ENCODE results near the gene CRTC2.

Gene CRTC2

DNA sequence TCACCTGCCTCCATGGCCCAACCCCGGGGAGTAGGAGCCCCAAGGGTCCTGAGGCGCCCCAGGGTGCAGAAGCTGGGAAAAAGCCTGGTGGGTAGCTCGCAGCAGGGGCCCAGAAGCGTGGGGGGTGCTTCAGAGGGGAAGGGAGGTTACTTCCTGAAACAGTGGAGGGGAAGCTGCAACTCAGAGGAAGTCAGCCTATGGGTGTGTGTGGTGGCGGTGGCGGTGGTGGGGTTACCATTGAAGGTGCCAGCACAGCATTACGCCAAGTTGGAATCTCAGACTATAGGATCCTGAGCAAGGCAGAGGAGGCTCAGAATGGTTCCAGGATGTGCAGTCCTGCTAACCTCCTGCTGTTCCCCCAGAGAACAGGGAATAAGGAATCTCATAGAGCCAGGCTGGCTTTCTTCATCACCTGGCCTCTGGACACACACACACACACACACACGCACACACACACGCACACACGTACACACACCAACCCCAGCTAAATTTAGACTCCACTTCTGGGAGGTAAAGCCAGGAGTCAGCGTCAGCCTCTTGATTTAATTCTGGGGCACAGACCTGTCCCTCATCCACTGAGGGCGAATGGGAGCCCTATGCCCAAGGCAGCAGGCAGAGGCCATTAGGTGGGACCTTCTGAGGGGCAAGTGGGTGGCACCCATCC lies 13.1 kb downstream of the CRTC2 start:
- DNase-seq: no peak

DNA sequence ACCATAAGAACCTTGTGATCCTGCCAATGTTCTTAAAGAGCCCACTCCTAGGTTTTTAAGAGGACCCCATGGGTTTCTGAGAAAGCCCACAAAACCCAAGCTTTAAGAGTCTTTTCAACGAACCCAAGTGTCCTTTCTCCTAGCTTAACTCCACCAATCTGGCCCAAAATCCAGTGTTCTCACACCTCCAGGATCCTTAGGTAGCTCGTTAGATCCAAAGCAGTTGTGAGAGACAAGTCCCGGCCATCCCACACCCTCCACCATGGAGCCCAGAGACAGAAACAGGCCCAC lies 13.6 kb downstream of the CRTC2 start:
- DNase-seq: no peak

DNA sequence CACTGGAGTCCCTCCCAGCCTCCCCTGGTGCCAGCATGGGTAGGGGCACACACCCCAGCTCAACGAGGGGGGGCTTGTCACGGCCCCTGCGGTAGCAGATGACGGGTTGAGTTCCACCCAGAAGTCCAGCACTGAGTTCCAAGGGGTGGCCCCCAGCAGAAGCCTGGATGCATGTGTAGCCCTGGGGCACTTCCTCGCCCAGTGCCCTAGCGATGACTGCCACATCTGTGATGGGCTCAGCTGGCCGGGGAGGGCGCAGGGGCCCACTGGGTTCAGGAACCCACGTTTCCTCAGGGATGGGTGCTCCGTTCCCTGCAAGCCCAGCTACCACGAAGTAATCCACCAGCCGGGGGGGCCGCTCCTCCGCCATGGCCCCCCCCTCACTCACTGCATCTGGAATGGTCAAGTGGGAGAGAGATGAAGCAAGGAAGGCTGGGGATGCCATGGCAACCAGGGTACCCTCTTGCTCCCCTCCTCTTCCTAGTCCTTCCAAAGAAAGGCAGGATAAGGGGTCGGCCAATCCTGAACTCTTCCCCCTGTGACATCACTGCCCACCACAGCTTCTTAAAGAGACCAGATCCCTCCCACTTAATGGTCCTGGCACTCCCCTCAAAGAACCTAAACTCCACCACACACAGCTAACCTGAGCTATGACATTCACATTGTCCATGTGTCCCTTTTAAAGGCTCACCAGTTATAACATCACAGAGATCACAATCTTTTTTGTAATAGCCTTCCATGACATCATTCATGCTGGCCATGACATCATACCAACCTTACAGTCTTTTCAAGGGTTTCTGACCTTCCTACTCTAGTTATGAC lies 14.2 kb downstream of the CRTC2 start:
- no peak for DNase-seq

DNA sequence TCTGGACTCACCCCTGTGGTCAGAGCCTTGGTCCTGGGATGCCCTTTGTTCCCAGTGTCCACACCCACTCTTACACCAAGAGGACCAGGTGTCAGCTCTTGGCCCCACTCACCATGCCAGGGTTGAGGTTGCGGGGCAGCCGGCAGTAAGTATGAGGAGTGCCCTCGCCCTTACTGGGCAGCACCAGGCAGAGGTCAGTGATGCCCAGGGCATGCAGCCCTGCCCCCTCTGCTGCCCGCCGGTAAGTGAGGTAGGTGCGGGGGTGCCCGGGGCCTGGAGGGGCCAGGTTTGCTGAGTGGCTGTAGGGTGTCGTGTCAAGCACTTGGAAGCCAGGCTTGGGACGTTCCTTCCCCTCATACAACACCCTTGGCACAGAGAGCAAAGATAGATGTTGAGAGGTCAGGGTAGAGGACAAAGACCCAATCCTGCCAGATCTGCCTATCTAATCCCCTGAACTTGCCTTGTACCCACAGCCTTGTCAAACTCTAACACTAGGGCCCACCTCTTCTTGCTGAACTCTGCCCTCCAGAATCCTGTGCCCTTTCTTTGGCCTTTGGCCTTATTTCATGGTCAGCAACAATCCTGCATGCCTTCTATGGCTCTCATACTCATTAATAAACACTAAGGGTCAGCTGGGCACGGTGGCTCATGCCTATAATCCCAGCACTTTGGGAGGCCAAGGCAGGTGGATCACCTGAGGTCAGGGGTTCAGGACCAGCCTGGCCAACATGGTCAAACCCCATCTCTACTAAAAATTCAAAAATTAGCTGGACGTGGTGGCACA lies 15.5 kb downstream of the CRTC2 start:
- no peak for DNase-seq

DNA sequence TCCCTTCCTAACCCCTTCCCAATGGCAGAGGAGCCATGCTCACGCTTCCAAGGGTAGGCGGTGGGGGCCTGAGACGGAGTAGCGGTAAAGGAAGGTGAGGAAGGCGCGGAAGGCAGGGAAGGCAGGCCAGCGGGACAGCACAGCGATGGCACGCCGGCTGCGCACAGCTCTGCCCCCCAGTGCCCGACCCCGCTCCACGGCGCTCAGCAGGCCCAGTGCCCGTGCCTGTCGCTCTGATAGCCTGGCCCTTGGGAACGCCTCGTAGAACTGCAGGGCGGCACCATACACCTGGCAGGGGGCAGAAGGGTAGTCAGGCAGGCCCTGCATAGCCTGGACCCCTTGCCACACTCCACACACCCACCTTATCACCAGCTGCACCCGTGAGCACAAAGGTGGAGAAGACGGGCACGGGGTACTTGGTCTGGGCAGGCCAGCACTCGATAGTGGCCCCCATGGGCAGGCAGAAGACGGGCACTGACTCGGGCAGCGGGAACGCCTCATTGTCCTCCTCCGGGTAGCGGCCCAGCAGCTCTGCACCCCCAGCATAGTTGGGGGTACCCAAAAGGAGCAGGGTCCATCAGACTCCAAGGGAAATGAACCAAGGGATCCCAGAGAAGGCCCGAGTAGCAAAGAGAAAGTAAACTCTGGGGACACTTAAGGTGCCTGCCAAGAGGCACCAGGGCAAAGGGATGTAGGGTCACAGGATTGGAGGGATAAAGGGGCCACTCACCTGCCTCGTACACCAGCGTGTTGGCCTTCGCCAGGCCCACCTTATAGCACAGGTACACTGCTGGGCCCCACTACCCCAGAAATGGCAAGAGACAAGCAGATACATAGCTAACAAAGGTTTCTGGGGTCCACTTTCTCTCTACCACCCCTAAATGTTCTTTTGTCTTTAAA lies 16.3 kb downstream of the CRTC2 start:
- no peak for DNase-seq

DNA sequence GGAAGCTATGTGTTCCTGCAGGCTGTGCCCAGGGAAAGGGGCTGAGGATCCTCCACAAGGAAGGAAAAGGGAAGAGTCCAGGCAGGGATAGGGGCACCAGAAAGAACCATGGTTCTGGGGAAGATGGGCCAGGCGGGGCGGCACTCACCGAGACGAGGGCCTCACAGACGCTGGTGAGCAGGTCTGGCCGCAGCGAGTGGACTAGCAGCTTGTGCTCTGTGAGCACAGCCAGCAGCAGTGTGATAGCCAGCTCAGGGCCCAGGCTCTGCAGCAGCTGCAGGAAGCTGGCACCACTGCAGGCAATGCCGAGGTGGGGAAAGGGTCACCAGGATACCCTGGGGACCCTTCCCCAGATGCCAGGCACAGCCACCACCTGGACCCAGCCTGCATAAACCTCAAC lies 17.7 kb downstream of the CRTC2 start:
- no peak for DNase-seq

DNA sequence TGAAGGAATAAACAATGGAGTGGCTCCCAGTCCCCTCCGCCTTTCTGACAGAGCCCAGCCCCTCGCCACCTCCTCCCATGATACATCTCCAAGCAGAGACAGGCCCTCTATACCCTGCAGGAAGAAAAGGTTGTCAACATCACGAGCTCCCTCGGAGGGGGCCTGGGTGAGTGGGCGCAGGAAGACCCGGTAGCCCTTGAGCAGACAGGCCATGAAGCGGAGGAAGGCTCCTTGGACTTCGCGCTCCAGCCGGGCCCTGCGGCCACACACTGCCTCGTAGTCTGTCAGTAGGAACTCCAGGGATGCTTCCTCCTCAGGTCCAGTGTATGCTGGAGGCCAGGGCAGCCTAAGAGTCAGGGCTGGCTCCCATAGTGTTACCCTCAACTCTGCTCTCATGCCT lies 18.9 kb downstream of the CRTC2 start:
- no peak for DNase-seq

DNA sequence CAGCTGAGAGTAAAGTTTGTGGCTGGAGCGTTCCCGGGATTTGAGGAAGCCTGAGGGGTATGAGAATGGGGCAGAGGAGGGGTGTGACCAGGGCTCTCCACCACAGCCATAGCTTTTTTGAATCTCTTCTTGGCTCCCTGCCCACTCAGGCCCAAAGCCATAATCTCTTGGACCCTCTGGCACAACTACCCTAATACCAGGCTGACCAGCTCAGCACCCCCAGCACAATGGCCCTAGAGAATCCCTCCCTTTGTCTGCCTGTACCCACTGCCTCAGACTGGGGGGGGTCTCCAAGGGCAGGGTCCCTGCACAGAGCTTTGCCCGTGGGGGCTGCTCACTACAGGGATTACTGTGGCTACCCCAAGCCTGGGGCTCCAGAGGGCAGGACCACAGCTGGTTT lies 19.4 kb downstream of the CRTC2 start:
- DNase-seq: no peak

DNA sequence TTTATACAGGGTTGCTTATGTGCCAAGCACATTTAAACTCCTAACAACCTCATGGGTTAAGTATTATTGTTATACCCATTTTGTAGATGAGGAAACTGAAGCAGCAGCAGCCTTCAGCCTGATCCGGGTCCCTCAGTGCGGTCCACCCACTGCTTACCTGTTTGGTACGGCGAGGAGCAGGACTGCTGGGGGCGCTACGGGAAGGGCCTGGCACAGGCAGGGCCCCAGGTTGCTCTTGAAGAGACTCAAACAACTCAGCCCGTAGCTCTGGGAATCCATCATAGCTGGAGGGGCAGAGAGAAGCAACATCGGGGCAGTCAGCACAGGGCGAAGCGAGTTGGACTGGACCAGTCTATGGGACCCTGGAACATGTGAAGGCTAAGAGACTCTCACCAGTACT lies 21.1 kb downstream of the CRTC2 start:
- DNase-seq: no peak

DNA sequence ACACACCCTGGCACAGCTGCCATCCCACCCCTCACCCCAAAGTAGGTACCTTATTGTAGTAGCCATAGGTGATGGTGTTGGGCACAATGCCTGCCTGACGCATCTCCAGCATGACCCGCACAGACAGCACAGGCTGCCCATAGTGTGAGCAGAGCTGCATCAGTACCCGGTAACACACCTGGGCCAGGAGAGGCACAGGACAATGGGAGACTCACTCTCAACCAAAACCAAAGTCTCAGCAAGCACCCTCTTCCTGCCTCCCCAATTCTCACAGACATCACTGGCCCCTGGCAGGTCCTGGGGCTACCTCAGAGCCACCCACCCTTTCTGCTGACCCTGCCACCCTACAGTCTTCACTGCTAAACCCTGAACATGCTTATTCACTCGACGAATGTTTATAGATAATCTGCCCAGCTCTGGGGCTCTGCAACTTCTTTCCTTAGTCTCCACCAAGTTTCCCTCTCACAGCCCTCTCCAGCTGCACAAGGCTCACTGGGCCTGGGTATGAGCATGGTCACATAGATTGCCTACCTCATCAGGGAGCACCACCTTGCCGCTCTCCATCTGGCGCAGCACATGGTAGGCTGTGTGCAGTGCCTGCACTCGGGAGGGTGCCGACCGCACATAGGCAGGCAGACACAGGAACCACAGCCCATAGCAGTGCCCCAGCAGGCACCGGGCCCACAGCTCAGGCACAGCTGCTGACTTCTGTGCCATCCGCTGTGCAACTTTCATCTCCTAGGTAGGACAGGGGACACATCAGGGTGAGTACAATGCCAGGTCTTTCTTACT lies 22.2 kb downstream of the CRTC2 start:
- no peak for DNase-seq

DNA sequence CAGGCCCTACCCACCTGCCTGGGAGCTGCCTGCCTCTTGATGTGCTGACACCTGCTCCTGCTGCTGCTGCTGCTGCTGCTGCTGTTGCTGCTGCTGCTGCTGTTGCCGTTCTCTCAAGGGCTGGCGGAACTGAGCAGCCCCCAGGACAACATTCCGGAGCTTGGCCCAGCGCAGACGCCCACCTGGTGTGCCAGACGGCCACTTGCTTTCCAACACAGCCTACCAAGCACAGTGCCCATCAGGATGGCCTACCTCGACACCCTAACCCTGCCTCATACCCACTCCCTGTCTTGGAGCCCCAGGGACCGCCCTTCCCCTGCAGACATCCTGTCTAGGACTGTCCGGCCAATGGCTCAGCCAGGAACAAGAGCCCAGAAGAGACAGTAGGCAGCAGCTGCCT lies 23.7 kb downstream of the CRTC2 start:
- no peak for DNase-seq

DNA sequence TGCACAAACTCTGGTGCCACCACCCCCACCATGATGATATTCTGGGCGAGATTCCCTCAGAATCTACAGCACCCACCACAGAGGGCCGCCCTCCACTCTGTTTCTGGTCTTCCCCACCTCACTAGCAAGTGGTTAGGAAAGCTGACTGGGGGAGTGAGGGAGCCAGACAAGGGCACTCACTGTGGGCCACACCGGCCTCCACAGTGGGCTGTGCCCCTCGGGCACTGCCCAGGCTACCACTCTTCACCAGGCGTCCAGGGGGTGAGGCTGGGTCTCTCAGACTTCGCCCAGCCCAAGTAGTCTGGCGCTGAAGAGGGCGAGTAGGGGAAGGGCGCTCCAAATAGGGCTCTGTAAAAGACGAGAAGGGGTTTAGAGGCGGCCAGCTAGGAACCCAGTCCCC lies 24.5 kb downstream of the CRTC2 start:
- DNase-seq: no peak

DNA sequence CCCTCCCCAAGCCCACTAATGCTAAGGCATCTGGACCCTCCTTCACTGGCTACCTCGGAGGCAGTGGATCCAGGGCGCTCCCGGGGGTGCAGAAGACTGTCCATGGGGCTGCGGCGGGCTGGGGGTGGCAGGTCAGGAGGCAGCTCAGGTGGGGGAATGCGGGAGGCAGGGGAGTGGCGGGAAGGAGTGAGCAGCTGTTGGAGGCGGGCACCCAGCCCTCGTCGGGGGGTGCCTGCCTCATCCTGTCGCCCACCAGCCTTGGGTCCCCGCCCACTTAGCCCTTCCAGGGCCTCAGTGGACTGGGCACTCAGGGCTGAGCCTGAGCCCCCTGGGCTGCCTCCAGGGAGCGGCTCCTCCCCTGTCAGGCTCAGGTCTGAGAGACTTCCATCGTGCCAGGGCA lies 25.0 kb downstream of the CRTC2 start:
- no peak for DNase-seq

DNA sequence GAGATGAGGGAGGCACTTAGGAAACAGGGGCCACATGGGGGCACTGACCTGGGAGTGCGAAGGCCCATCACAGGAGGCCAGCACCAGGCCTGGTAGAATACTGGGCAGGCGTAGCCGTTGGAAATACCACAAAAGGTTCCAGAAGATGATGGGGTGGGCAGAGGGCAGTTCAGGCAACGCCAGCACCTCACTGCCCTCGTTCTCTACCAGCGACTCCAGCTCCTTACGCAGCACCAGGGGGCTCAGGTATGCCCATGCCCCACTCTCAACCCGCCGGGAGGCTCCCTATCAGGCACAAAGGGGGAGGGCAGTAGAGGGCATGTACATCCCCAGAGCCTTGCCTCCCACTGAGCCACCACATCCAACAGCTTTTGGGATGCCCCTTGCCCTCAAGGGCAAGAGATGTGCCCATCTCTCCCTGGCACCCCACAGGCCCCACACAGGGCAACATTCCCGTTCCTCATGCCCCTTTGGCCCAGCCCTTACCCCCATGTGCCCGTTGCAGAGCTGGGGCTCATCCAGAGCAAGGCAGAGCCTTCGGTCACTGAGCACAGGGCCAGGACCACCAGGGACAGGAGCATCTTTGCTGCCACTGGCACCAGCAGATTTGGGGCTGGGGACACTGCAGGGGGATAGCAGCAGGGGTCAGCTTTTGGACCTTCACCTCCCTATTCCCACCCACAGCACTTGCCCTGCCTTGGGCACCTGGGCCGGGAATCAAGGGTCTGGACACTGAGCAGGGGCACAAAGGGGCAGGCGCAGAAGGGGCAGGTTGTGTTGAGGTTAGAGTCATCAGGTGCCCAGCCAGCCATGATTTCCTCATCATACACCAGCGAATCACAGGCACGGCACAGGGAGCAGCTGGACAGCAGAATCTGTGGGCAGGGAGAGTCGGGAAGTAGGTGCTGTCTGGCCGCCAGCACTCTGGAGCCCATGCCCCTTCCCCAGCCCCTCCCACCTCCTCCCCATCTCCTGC lies 26.0 kb downstream of the CRTC2 start:
- no peak for DNase-seq

DNA sequence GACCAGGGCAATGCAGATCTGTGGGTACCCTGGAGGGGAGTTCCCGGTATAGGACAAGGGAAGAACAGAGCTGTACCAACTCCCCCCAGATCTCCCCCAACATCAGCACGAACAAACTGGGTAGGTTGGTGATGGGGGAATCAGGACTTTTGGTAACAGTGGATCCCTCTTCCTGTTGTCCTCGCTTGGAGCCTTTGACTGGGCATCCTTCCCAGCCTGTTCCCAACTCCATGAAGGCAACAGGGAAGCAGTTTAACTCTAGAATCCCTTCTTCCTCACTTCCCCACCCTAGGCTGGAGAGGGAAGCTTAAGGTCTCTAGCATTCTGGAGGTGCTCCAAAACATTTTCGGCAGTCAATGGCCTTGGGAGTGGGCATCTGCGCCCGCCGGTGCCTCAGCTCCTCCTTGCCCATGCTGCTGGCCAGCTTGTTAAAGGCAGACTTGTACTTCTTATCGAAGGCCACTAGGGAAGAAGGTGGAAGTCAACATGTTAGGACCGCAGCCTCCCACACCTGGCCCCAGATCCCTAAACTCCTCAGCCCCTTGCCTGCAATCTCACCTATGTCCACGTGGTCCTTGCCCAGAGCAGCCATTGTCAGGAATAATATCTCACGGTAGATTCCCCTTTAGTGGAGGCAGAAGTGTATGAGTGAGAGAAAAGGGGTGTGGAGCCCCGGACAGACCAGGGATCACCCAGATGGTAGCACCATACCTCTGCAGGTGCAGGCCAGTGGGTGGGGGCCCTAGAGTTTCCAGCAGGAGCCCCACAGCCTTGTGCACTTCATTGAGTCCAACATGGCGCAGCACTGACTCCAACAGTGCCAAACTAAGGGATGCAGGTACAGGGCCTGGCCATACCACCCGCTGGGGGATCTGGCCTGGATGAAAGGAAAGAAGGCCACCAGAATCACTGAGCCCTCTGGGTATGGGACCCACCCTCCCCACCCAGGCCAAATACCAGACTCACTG lies 28.1 kb downstream of the CRTC2 start:
- no peak for DNase-seq

DNA sequence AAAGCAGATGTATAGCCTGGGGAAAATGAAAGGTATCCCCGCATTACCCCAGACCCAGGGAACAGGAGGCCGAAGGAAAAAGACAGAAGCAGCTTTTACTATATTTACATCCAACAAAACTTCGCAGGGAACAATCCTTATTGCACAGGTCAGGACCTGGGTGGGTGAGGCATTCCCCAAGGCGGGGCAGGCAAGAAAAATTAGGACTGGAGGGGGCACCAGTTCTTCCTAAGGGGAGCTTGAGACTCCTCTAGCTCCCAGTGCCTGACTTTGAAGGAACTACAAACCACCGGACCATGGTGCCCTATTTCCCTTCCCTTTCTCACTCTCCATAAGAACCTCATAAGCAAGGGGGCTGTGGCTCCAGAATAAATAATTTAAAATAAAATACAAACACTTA lies 29.0 kb downstream of the CRTC2 start:
- DNase-seq: no peak

DNA sequence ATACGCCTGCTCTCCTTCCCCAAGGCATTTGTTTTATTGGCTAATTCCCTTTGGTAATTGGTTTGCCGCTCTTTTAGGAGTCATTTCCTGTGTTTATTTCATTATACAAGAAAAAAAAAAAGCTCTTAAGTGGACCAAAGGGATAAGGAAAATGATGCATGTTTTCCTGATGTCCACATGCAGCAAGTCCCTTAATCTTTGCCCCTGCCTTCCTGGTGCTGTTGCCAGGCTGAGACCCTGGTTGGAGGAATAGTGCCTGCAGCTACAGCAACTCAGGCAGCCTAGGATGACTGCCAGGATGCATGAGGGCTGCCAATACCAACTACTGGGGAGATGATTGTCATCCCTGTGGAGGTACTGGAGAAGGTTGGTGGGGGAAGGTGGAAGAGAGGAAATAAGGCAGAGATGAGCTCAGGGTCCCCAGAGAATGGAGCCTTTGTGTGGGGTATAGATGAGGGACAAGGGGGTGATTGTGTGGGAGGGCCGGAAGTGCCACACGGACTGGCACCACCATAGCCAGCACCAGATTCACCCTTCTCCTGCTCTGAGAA lies 29.5 kb downstream of the CRTC2 start:
- DNase-seq: no peak

DNA sequence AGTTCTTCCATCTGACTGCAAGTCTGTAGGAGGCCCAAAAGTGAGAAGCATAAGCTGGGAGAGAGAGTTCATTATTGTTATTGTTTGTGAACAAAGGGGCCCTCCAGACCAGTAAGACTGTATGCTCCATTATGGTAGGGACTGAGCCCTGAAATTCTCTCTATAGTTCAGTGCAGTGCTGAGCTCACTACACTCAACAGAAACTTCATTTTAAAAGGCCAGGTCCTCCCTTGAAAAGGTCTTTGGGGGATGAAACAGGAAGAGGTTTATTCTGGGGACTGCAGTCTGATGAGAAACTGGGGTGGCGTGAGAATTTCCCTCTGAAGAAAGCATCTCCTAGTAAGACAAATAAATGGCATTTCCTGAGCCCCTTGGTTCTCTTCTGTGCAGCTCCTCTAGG lies 30.2 kb downstream of the CRTC2 start:
- no peak for DNase-seq

DNA sequence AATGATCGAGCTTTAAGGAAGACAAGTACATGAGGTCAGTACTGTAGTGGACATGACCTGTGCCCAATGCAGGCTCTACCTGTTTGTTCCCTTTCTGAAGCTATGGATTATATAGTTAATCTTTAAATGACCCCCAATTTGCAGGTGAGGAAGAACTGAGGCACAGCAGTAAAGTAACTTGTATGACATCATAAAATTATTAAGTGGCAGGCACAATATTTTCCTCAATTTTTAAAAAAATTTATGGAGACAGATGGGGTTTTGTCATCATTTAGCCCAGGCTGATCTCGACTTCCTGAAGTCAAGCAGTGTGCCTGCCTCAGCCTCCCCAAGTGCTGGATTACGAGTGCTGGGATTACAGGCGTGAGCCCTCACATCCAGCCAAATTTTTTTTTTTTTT lies 32.0 kb downstream of the CRTC2 start:
- DNase-seq: no peak
